ENCODE measurements around the gene FDX2. TPM values are rescaled to one million over a fixed set of nuclear protein-coding genes. Genes with fewer than 3 reads are reported as not detected.
A peak's percentile ranks its signal among the peaks of the same experiment; 100 is the strongest.

The FDX2 gene
- total RNA-seq, 4 donors from 2014 or later = 9.1 to 32.0 (median 21.9) TPM

- peaks cover 6 to 17% (median 16%) of the 10 kb centered on the region in 3 donors for H3K27me3 ChIP-seq
- no peaks in the 10 kb centered on the region for H3K9me3 ChIP-seq
- H3K27ac ChIP-seq = no peak overlapping the region
- no peak for TF ChIP-seq POLR2A (IDR thresholded peaks at IDR 0.05)
- TF ChIP-seq, protein P1, sequence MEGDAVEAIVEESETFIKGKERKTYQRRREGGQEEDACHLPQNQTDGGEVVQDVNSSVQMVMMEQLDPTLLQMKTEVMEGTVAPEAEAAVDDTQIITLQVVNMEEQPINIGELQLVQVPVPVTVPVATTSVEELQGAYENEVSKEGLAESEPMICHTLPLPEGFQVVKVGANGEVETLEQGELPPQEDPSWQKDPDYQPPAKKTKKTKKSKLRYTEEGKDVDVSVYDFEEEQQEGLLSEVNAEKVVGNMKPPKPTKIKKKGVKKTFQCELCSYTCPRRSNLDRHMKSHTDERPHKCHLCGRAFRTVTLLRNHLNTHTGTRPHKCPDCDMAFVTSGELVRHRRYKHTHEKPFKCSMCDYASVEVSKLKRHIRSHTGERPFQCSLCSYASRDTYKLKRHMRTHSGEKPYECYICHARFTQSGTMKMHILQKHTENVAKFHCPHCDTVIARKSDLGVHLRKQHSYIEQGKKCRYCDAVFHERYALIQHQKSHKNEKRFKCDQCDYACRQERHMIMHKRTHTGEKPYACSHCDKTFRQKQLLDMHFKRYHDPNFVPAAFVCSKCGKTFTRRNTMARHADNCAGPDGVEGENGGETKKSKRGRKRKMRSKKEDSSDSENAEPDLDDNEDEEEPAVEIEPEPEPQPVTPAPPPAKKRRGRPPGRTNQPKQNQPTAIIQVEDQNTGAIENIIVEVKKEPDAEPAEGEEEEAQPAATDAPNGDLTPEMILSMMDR (IDR thresholded peaks at IDR 0.05 in 4 of 5, conservative IDR thresholded peaks at IDR 0.05 in 1 of 5) = no peak
- no peak for DNase-seq
- no peak for ATAC-seq
- no peaks in the 10 kb centered on the region for H3K36me3 ChIP-seq
- no peak overlapping the region for H3K4me3 ChIP-seq
- intact Hi-C loops (cut with DNase I; ENCODE audit: low total_unique reads) (loop anchor here (5.0 kb wide), 1 partner anchor 58 kb away; the partner anchor contains the start of gene RAVER1), in situ Hi-C loops (cut with MboI; ENCODE audit: low sequenced_read_pairs in 4 of 4) (no loop called here)
- H3K4me1 ChIP-seq = peaks cover 5 to 20% of the 10 kb centered on the region in 2 donors
Measured at GRCh38 chr19:10274589-10274988, 41.2 kb downstream of the FDX2 start.

DNA sequence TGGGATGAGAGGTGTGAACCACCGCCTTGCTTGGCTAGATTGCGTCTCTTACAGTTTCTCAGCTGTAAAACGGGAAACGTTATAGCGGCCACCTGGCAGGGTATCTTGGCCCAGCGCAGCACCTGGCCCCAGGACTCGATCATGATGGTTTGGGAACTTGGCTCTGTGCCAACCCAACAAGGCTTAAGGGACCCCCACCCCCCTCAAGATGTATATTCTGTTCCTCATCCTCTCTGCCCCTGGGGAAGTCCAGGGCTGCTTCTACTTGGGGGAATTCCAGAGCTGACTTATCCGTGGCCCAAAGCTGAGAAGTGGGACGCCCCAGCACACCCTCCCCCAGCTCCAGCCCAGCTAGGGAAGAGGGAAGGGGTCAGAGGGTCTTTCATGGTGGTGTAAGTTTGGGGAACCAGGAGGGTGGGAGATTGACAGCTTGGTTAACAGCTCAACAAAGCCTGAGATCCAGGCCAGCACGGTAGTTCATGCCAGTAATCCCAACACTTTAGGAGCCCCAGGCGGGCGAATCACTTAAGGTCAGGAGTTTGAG is 44.2 kb downstream of the FDX2 start:
- Histone ChIP-seq H3K27me3 (peaks cover 7 to 24% (median 18%) of the 10 kb centered on the region in 3 donors), H3K36me3 (no peaks in the 10 kb centered on the region), H3K4me1 (peaks cover 5 to 21% of the 10 kb centered on the region in 2 donors), H3K4me3 (peak overlapping the region; percentile 49 to 60 (median 56)), H3K9me3 (no peaks in the 10 kb centered on the region), H3K27ac (peak overlapping the region; percentile 75 to 84 (median 78))
- DNase-seq (no peak), ATAC-seq (peak in 1 of 2 donors; percentile 4)
- in situ Hi-C loops (cut with MboI; ENCODE audit: low sequenced_read_pairs in 4 of 4) (no loop called here), intact Hi-C loops (cut with DNase I; ENCODE audit: low total_unique reads) (loop anchor here (5.0 kb wide), 1 partner anchor 61 kb away; the partner anchor contains the start of gene RAVER1)
- TF ChIP-seq, protein P1 (IDR thresholded peaks at IDR 0.05 in 4 of 5, conservative IDR thresholded peaks at IDR 0.05 in 1 of 5) = no peak
- no peak for TF ChIP-seq POLR2A (IDR thresholded peaks at IDR 0.05)

GRCh38 chr19:10270616-10271394 is 45.0 kb downstream of the FDX2 start, which contains the start of gene ICAM1:
Gene ICAM1, plus strand, starts transcription at chr19:10271120. Its CDS starts 40 bp downstream, at chr19:10271160.
- intact Hi-C loops (cut with DNase I; ENCODE audit: low total_unique reads) (loop anchor here (5.0 kb wide), 1 partner anchor 61 kb away; the partner anchor contains the start of gene RAVER1), in situ Hi-C loops (cut with MboI; ENCODE audit: low sequenced_read_pairs in 4 of 4) (no loop called here)
- no peaks in the 10 kb centered on the region for H3K36me3 ChIP-seq
- H3K27ac ChIP-seq = peak within 1 kb of the TSS; percentile 75 to 84 (median 78)
- TF ChIP-seq POLR2A (IDR thresholded peaks at IDR 0.05) = peak; percentile 60 to 67
- TF ChIP-seq, protein P1 (IDR thresholded peaks at IDR 0.05 in 4 of 5, conservative IDR thresholded peaks at IDR 0.05 in 1 of 5) = no peak
- H3K4me3 ChIP-seq = peak within 1 kb of the TSS; percentile 49 to 60 (median 56)
- peaks cover 5 to 21% of the 10 kb centered on the region in 2 donors for H3K4me1 ChIP-seq
- peak; percentile 23 to 65 for ATAC-seq
- H3K27me3 ChIP-seq = peaks cover 7 to 24% (median 18%) of the 10 kb centered on the region in 3 donors
- no peaks in the 10 kb centered on the region for H3K9me3 ChIP-seq
- DNase-seq = peak; percentile 50 to 65

- peak overlapping the region; percentile 49 to 60 (median 56) for H3K4me3 ChIP-seq
- intact Hi-C loops (cut with DNase I; ENCODE audit: low total_unique reads) = loop anchor here (5.0 kb wide), 1 partner anchor 62 kb away; the partner anchor contains the start of gene RAVER1
- H3K4me1 ChIP-seq = peaks cover 5 to 21% of the 10 kb centered on the region in 2 donors
- ATAC-seq = peak in 1 of 2 donors; percentile 42
- H3K36me3 ChIP-seq = no peaks in the 10 kb centered on the region
- H3K27me3 ChIP-seq = peaks cover 7 to 24% (median 18%) of the 10 kb centered on the region in 3 donors
- in situ Hi-C loops (cut with MboI; ENCODE audit: low sequenced_read_pairs in 4 of 4) = no loop called here
- H3K9me3 ChIP-seq = no peaks in the 10 kb centered on the region
- peak overlapping the region; percentile 75 to 84 (median 78) for H3K27ac ChIP-seq
- peak in 1 of 2 donors; percentile 49 for DNase-seq
- no peak for TF ChIP-seq POLR2A (IDR thresholded peaks at IDR 0.05)
- TF ChIP-seq, protein P1 (IDR thresholded peaks at IDR 0.05 in 4 of 5, conservative IDR thresholded peaks at IDR 0.05 in 1 of 5) = no peak
Measured at GRCh38 chr19:10270180-10270615, 45.6 kb downstream of the FDX2 start.

Measured in gastrocnemius medialis (tissue), 4 donors.